K562 (cell line): ENCODE data around the gene PRKCE. TPM values are rescaled to one million over a fixed set of nuclear protein-coding genes. Genes with fewer than 3 reads are reported as not detected.

Experiments used
- ATAC-seq: fragments of 200-7000 bp; cut with Tn5 transposase; 3 replicates; pipeline ENCODE4 v1.9.1; 2020; ENCODE audit warnings: moderate library complexity
- BruUV-seq: library from RNA; stranded (reverse); fragments of 400-500 nt; replicated peaks from 2 replicates; lab custom pipeline; 2021; lab: Mats Ljungman, UMichigan
- CTCF ChIA-PET: fragments of 300-600 bp; formaldehyde crosslinking; extraction: SDS; loops from one replicate; lab custom pipeline; 2021; ENCODE audit warnings: low intra/inter-chr PET ratio; lab: Yijun Ruan, JAX
- POLR2A ChIA-PET: fragments of 300-600, 350-650 bp; sonication (Branson Sonifier 250); formaldehyde crosslinking; extraction: SDS; loops from one replicate; lab custom pipeline; 2021; ENCODE audit warnings: antibody characterized with exemption, inconsistent platforms; lab: Yijun Ruan, JAX
- DNase-seq, 4 experiments: peaks; one replicate each; pipeline versions ENCODE4 v3.0.0 to v3.0.0-alpha.2; 2011 to 2018; ENCODE audit warnings: low spot score in 3 of 4, mixed read lengths in 3 of 4; ENCODE audit errors: extremely low read depth in 1 of 4
- FAIRE-seq: peaks from 2 replicates; lab custom pipeline; 2011; peaks lifted over from hg19 to GRCh38; lab: Jason Lieb, UNC
- H2AFZ ChIP-seq: 2 replicates; pipeline ENCODE4 v1.6.0; 2011; ENCODE audit warnings: low read depth, low read length, control low read depth, inconsistent platforms
- H3K27ac ChIP-seq: fragments of 200-600 bp; 3 replicates; pipeline ENCODE4 v1.8.0; 2011; ENCODE audit warnings: low read depth, mild to moderate bottlenecking, control low read depth, inconsistent platforms, low read length, moderate library complexity, mixed read lengths; ENCODE audit errors: extremely low read depth
- H3K27me3 ChIP-seq, 2 experiments: fragments of 300-600 bp in 1 of 2; 2 replicates in 1 of 2; 3 replicates in 1 of 2; pipeline versions ENCODE4 v1.6.0 to v1.8.0; 2011; ENCODE audit warnings: inconsistent platforms in 2 of 2, low read length in 2 of 2, mild to moderate bottlenecking in 1 of 2, mixed read lengths in 1 of 2, moderate library complexity in 1 of 2; ENCODE audit not compliant: control insufficient read depth in 2 of 2, insufficient read depth in 2 of 2
- H3K36me3 ChIP-seq: fragments of 300-600 bp; 3 replicates; pipeline ENCODE4 v1.8.0; 2011; ENCODE audit warnings: mild to moderate bottlenecking, low read length, inconsistent platforms; ENCODE audit not compliant: control insufficient read depth, insufficient read depth
- H3K4me1 ChIP-seq, 2 experiments: fragments of 200-600 bp in 1 of 2; replicated peaks in 1 of 2; 2 replicates in 1 of 2; 3 replicates in 1 of 2; pipeline versions ENCODE4 v1.5.1 to v1.8.0; 2011; ENCODE audit warnings: inconsistent platforms in 2 of 2, low read length in 2 of 2, mild to moderate bottlenecking in 1 of 2, mixed read lengths in 1 of 2, moderate library complexity in 1 of 2; ENCODE audit not compliant: control insufficient read depth in 2 of 2, insufficient read depth in 2 of 2
- H3K4me2 ChIP-seq: 2 replicates; pipeline ENCODE4 v1.6.1; 2011; ENCODE audit warnings: low read length, control low read depth, inconsistent platforms, mixed read lengths; ENCODE audit not compliant: insufficient read depth
- H3K4me3 ChIP-seq: fragments of 200-600 bp; sonication (generic), shearing (Covaris generic); 2 replicates; pipeline ENCODE4 v1.5.1; 2016; ENCODE audit warnings: control low read depth, inconsistent platforms
- H3K79me2 ChIP-seq: fragments of 200-600 bp; 3 replicates; pipeline ENCODE4 v1.8.0; 2011; ENCODE audit warnings: low read length, inconsistent platforms; ENCODE audit not compliant: control insufficient read depth, insufficient read depth
- H3K9ac ChIP-seq, 2 experiments: 2 replicates each; pipeline versions ENCODE4 v1.6.0 to v1.6.1; 2011; ENCODE audit warnings: low read depth in 2 of 2, low read length in 2 of 2, control low read depth in 1 of 2, inconsistent platforms in 1 of 2, mild to moderate bottlenecking in 1 of 2, mixed read lengths in 1 of 2; ENCODE audit not compliant: insufficient read depth in 1 of 2
- H3K9me1 ChIP-seq: one replicate; pipeline ENCODE4 v1.6.0; 2011; ENCODE audit warnings: inconsistent platforms, mild to moderate bottlenecking, low read length, moderate library complexity; ENCODE audit not compliant: control insufficient read depth, insufficient read depth
- H3K9me3 ChIP-seq: replicated peaks from 2 replicates; pipeline ENCODE4 v1.5.1; 2011; ENCODE audit warnings: low read depth, low read length, inconsistent platforms; ENCODE audit not compliant: control insufficient read depth, insufficient read depth
- H4K20me1 ChIP-seq: replicated peaks from 2 replicates; pipeline ENCODE4 v1.6.1; 2011; ENCODE audit warnings: low read length, inconsistent platforms, mixed read lengths; ENCODE audit not compliant: control insufficient read depth, insufficient read depth
- BRCA1 ChIP-seq, 2 experiments: fragments of 450-650 bp in 1 of 2; sonication (generic) in 1 of 2; formaldehyde crosslinking in 1 of 2; IDR thresholded peaks; 2 replicates each; pipeline versions ENCODE4 v1.5.0 to v1.6.1; 2017 to 2020; ENCODE audit warnings: mild to moderate bottlenecking in 1 of 2, missing genetic modification reagents in 1 of 2
- FOXK1 ChIP-seq: sonication (generic); formaldehyde crosslinking; IDR thresholded peaks from 2 replicates; pipeline ENCODE4 v1.8.0; 2022; ENCODE audit warnings: missing genetic modification reagents, mild to moderate bottlenecking, borderline replicate concordance
- IRF2 ChIP-seq: sonication (generic); formaldehyde crosslinking; IDR thresholded peaks from 2 replicates; pipeline ENCODE4 v1.8.1; 2022; ENCODE audit warnings: mild to moderate bottlenecking, missing genetic modification reagents
- POLR2B ChIP-seq: fragments of 450-650 bp; IDR thresholded peaks from 2 replicates; pipeline ENCODE4 v1.6.1; 2018; ENCODE audit warnings: low read depth; ENCODE audit not compliant: partially characterized antibody
- POLR3A ChIP-seq: IDR thresholded peaks from 2 replicates; pipeline ENCODE4 v1.6.1; 2011; ENCODE audit warnings: borderline replicate concordance, mild to moderate bottlenecking, moderate library complexity; ENCODE audit not compliant: insufficient read length, insufficient read depth; ENCODE audit errors: extremely low read depth
- SRF ChIP-seq, 2 experiments: fragments of 250-450, 450-650 bp in 1 of 2; sonication (Bioruptor Pico) in 1 of 2; sonication (generic) in 1 of 2; formaldehyde crosslinking; IDR thresholded peaks; 2 replicates each; pipeline versions ENCODE4 v1.5.0 to v1.5.1; 2020 to 2022; ENCODE audit warnings: mild to moderate bottlenecking in 1 of 2, missing genetic modification reagents in 1 of 2
- TGIF2 ChIP-seq: sonication (generic); formaldehyde crosslinking; IDR thresholded peaks from 2 replicates; pipeline ENCODE4 v1.8.1; 2022; ENCODE audit warnings: mild to moderate bottlenecking, missing genetic modification reagents, moderate library complexity
- ZNF707 ChIP-seq: fragments of 250-450 bp; sonication (Bioruptor Pico); conservative IDR thresholded peaks from 2 replicates; pipeline ENCODE4 v1.8.0; 2022; ENCODE audit warnings: inconsistent platforms, mild to moderate bottlenecking, moderate library complexity
- WGBS: fragments of 100-300 bp; shearing (Covaris generic); methylation state at CpG from one replicate; pipeline ENCODE4 v1.1.6; 2016; ENCODE audit warnings: low coverage, mixed read lengths; ENCODE audit not compliant: insufficient coverage; ENCODE audit errors: missing lambda C conversion rate; 5-methylcytosine and 5-hydroxymethylcytosine counted together
- in situ Hi-C: fragments of 300-500 bp; cut with MboI; formaldehyde crosslinking; loops from 4 replicates; pipeline ENCODE4 v1.15.0; 2018; ENCODE audit warnings: inconsistent platforms, mixed read lengths
- intact Hi-C: fragments of 100-400 bp; cut with micrococcal nuclease; formaldehyde crosslinking; loops from 2 replicates; pipeline ENCODE4 v1.14.2; 2022
- polyA plus RNA-seq, 8 experiments: library from polyadenylated mRNA; depleted of rRNA in 4 of 8; stranded (reverse) in 5 of 8; unstranded in 3 of 8; fragments of >200 nt; fragmentation: Nextera tagmentation in 2 of 8; fragmentation: Illumina TruSeq in 1 of 8; extraction: Ambion mirVana in 2 of 8; extraction: Trizol in 1 of 8; gene quantifications; 2 replicates each; pipeline versions ENCODE4 v1.2.1 to v1.2.3, GENCODE V29; 2011 to 2014; ENCODE audit warnings: inconsistent platforms in 1 of 8, missing spikeins in 1 of 8
- total RNA-seq, 7 experiments: library from RNA; depleted of rRNA in 6 of 7; stranded (reverse); fragments of >200 nt in 6 of 7; fragmentation: Illumina TruSeq in 2 of 7; extraction: Trizol in 2 of 7; gene quantifications; 2 replicates each; pipeline versions ENCODE4 v1.2.1 to v1.2.3, GENCODE V29; 2011 to 2021; ENCODE audit warnings: low replicate concordance in 1 of 7

PRKCE gene
- total and polyA plus RNA-seq, 9 of the 15 experiments (the other 6 are each of a cell fraction or from before 2014, with no cell fraction given) = 0.06 to 1.0 (median 0.22) TPM; not detected in 1

- H3K9ac ChIP-seq = no peak overlapping the region
- 48% methylated on average over 10 of the region's 10 CpGs for WGBS
- DNase-seq = no peak
- CTCF ChIA-PET = no interaction called here
- no peaks in the 10 kb centered on the region for H3K36me3 ChIP-seq
- TF ChIP-seq TGIF2 (no peak), POLR2B (no peak), BRCA1 (IDR thresholded peaks at IDR 0.05) (no peak), BRCA1 (CRISPR knock-in tag; IDR thresholded peaks at IDR 0.05) (no peak), POLR3A (no peak), SRF (CRISPR knock-in tag; IDR thresholded peaks at IDR 0.05) (no peak), ZNF707 (CRISPR knock-in tag) (no peak), FOXK1 (CRISPR knock-in tag) (no peak), IRF2 (CRISPR knock-in tag) (no peak)
- no peaks in the 10 kb centered on the region; a peak in 2 of 5 replicates for H3K27me3 ChIP-seq
- H3K4me2 ChIP-seq = no peak overlapping the region
- no peaks in the 10 kb centered on the region for H4K20me1 ChIP-seq
- POLR2A ChIA-PET = interaction anchor here (0.6 to 1.3 kb wide), 4 partner anchors 10 to 882 kb away, joined by 3 read pairs; no protein-coding TSS in a partner anchor
- H3K4me3 ChIP-seq = no peak overlapping the region
- H3K9me1 ChIP-seq = no peaks in the 10 kb centered on the region
- no peak overlapping the region for H2AFZ ChIP-seq
- no peaks in the 10 kb centered on the region for H3K9me3 ChIP-seq
- BruUV-seq = no TSS peak
- in situ Hi-C loops = no loop called here
- peaks cover 4 to 5% of the 10 kb centered on the region in 2 experiments for H3K4me1 ChIP-seq
- H3K27ac ChIP-seq = no peak overlapping the region
- no peak for ATAC-seq
- intact Hi-C loops = no loop called here
- no peaks in the 10 kb centered on the region for H3K79me2 ChIP-seq
- no peak for FAIRE-seq
These were observed 129.3 kb downstream of the PRKCE start for GRCh38 chr2:45780541-45781463.
